ENCODE measurements around the gene FARP1.

Gene FARP1

GRCh38 chr13:98176777-98177608, 34.1 kb downstream of the FARP1 start, which contains the start of gene RNF113B:
TSS of gene RNF113B (minus strand) at chr13:98177269. CDS start at chr13:98177236, 33 bp downstream.
- no peak for DNase-seq

- no peak for DNase-seq
Observed at GRCh38 chr13:98180092-98180491, 37.2 kb downstream of the FARP1 start.

- no peak for DNase-seq
Observed at GRCh38 chr13:98181111-98181815, 38.4 kb downstream of the FARP1 start.

GRCh38 chr13:98182153-98182552, 39.3 kb downstream of the FARP1 start:
- DNase-seq: no peak

- DNase-seq: no peak
Observed at GRCh38 chr13:98182589-98182988, 39.7 kb downstream of the FARP1 start.

GRCh38 chr13:98184792-98185191, 41.9 kb downstream of the FARP1 start:
- DNase-seq: no peak

GRCh38 chr13:98187155-98187964, 44.5 kb downstream of the FARP1 start:
- DNase-seq: no peak

- no peak for DNase-seq
Observed at GRCh38 chr13:98187965-98188261, 45.0 kb downstream of the FARP1 start.

GRCh38 chr13:98188544-98189166, 45.8 kb downstream of the FARP1 start:
- DNase-seq: no peak

GRCh38 chr13:98189841-98190505, 47.1 kb downstream of the FARP1 start:
- no peak for DNase-seq

- DNase-seq: no peak
Observed at GRCh38 chr13:98190889-98191444, 48.1 kb downstream of the FARP1 start.

- no peak for DNase-seq
Observed at GRCh38 chr13:98192008-98192407, 49.1 kb downstream of the FARP1 start.

GRCh38 chr13:98195054-98195791, 52.3 kb downstream of the FARP1 start:
- DNase-seq: no peak

GRCh38 chr13:98198683-98199082, 55.8 kb downstream of the FARP1 start:
- DNase-seq: no peak

- no peak for DNase-seq
Observed at GRCh38 chr13:98199480-98199879, 56.6 kb downstream of the FARP1 start.

GRCh38 chr13:98200211-98200878, 57.5 kb downstream of the FARP1 start:
- DNase-seq: no peak

GRCh38 chr13:98201189-98201588, 58.3 kb downstream of the FARP1 start:
- no peak for DNase-seq

GRCh38 chr13:98201984-98202383, 59.1 kb downstream of the FARP1 start:
- DNase-seq: no peak

GRCh38 chr13:98203646-98204326, 60.9 kb downstream of the FARP1 start:
- DNase-seq: no peak

GRCh38 chr13:98204546-98204945, 61.7 kb downstream of the FARP1 start:
- DNase-seq: no peak

All from T-helper 1 cell (primary cell).